HEK293 (cell line): ENCODE measurements around the gene METRNL.

Source experiments
- CTCF ChIA-PET: fragments of 350-600 bp; formaldehyde crosslinking; extraction: SDS; loops from one replicate; lab custom pipeline; 2021; ENCODE audit warnings: antibody characterized with exemption; lab: Yijun Ruan, JAX
- POLR2A ChIA-PET: fragments of 300-600 bp; formaldehyde crosslinking; extraction: SDS; loops from one replicate; lab custom pipeline; 2020; ENCODE audit warnings: antibody characterized with exemption, inconsistent platforms; lab: Yijun Ruan, JAX
- H3K27ac ChIP-seq: fragments of 200-500 bp; sonication (Bioruptor generic); 2 replicates; pipeline ENCODE4 v1.5.1; 2014; ENCODE audit warnings: low read depth, low read length, control low read depth, inconsistent platforms; ENCODE audit errors: extremely low read depth
- H3K36me3 ChIP-seq, 2 experiments: fragments of 200-500 bp in 1 of 2; sonication (Bioruptor generic) in 1 of 2; 1 replicate in 1 of 2; 2 replicates in 1 of 2; pipeline ENCODE4 v1.5.1; 2014 to 2017; ENCODE audit warnings: inconsistent platforms in 2 of 2, low read length in 2 of 2; ENCODE audit not compliant: control insufficient read depth in 2 of 2, insufficient read depth in 1 of 2
- H3K4me1 ChIP-seq: fragments of 200-500 bp; sonication (Bioruptor generic); 2 replicates; pipeline ENCODE4 v1.5.1; 2014; ENCODE audit warnings: mild to moderate bottlenecking, low read length, inconsistent platforms; ENCODE audit not compliant: control insufficient read depth, insufficient read depth
- H3K4me3 ChIP-seq: 2 replicates; pipeline ENCODE4 v1.5.1; 2011; ENCODE audit warnings: low read depth, mild to moderate bottlenecking, control low read depth, low read length, moderate library complexity
- H3K9me3 ChIP-seq: fragments of 200-500 bp; sonication (Bioruptor generic); 2 replicates; pipeline ENCODE4 v1.5.1; 2014; ENCODE audit warnings: low read depth, low read length, inconsistent platforms; ENCODE audit not compliant: control insufficient read depth, insufficient read depth
- BCL11A ChIP-seq: fragments of 450-650 bp; formaldehyde crosslinking; IDR thresholded peaks from 2 replicates; pipeline ENCODE4 v1.5.1; 2016; ENCODE audit warnings: low read depth, missing biosample characterization, missing genetic modification characterization
- GLIS1 ChIP-seq: fragments of 450-650 bp; formaldehyde crosslinking; IDR thresholded peaks from 2 replicates; pipeline ENCODE4 v1.5.1; 2016; ENCODE audit warnings: missing biosample characterization, missing genetic modification characterization
- GLIS2 ChIP-seq: fragments of 450-650 bp; formaldehyde crosslinking; IDR thresholded peaks from 2 replicates; pipeline ENCODE4 v1.5.1; 2016; ENCODE audit warnings: missing biosample characterization, missing genetic modification characterization
- KLF7 ChIP-seq: fragments of 450-650 bp; formaldehyde crosslinking; IDR thresholded peaks from 2 replicates; pipeline ENCODE4 v1.5.1; 2016; ENCODE audit warnings: missing biosample characterization, missing genetic modification characterization, borderline replicate concordance
- REPIN1 ChIP-seq: fragments of 450-650 bp; formaldehyde crosslinking; IDR thresholded peaks from 2 replicates; pipeline ENCODE4 v1.5.1; 2017; ENCODE audit warnings: missing biosample characterization, missing genetic modification characterization, low read depth
- TRIM28 ChIP-seq: IDR thresholded peaks from 2 replicates; pipeline ENCODE4 v1.6.1; 2011; ENCODE audit warnings: low read length, control low read depth, borderline replicate concordance
- ZBTB17 ChIP-seq: fragments of 450-650 bp; formaldehyde crosslinking; IDR thresholded peaks from 2 replicates; pipeline ENCODE4 v1.5.1; 2016; ENCODE audit warnings: missing biosample characterization, missing genetic modification characterization
- ZBTB21 ChIP-seq: fragments of 450-650 bp; formaldehyde crosslinking; IDR thresholded peaks from 2 replicates; pipeline ENCODE4 v1.5.1; 2017; ENCODE audit warnings: missing biosample characterization, missing genetic modification characterization
- ZBTB8A ChIP-seq: fragments of 450-650 bp; formaldehyde crosslinking; IDR thresholded peaks from 2 replicates; pipeline ENCODE4 v1.5.1; 2016; ENCODE audit warnings: missing biosample characterization, missing genetic modification characterization
- ZFHX2 ChIP-seq: fragments of 450-650 bp; formaldehyde crosslinking; conservative IDR thresholded peaks from 2 replicates; pipeline ENCODE4 v1.5.1; 2016; ENCODE audit warnings: missing biosample characterization, missing genetic modification characterization
- ZNF114 ChIP-seq: fragments of 450-650 bp; formaldehyde crosslinking; IDR thresholded peaks from 2 replicates; pipeline ENCODE4 v1.5.0; 2017; ENCODE audit warnings: missing biosample characterization, missing genetic modification characterization
- ZNF214 ChIP-seq: fragments of 450-650 bp; formaldehyde crosslinking; IDR thresholded peaks from 2 replicates; pipeline ENCODE4 v1.5.1; 2017; ENCODE audit warnings: missing biosample characterization, mild to moderate bottlenecking, missing genetic modification characterization, borderline replicate concordance
- ZNF24 ChIP-seq: fragments of 450-650 bp; formaldehyde crosslinking; IDR thresholded peaks from 2 replicates; pipeline ENCODE4 v1.5.1; 2016; ENCODE audit warnings: missing biosample characterization, missing genetic modification characterization
- ZNF266 ChIP-seq: fragments of 450-650 bp; formaldehyde crosslinking; IDR thresholded peaks from 2 replicates; pipeline ENCODE4 v1.5.1; 2016; ENCODE audit warnings: missing biosample characterization, missing genetic modification characterization, low read depth
- ZNF37A ChIP-seq: fragments of 450-650 bp; IDR thresholded peaks from 2 replicates; pipeline ENCODE4 v1.5.1; 2018; ENCODE audit warnings: missing biosample characterization, missing genetic modification characterization
- ZNF426 ChIP-seq: fragments of 450-650 bp; formaldehyde crosslinking; IDR thresholded peaks from 2 replicates; pipeline ENCODE4 v1.5.1; 2017; ENCODE audit warnings: missing biosample characterization, missing genetic modification characterization, mild to moderate bottlenecking, inconsistent platforms, moderate library complexity
- ZNF473 ChIP-seq: fragments of 450-650 bp; formaldehyde crosslinking; IDR thresholded peaks from 2 replicates; pipeline ENCODE4 v1.5.1; 2017; ENCODE audit warnings: missing biosample characterization, missing genetic modification characterization
- ZNF558 ChIP-seq: fragments of 450-650 bp; formaldehyde crosslinking; IDR thresholded peaks from 2 replicates; pipeline ENCODE4 v1.5.1; 2016; ENCODE audit warnings: missing biosample characterization, missing genetic modification characterization
- TF ChIP-seq, protein P1 (sequence below): fragments of 450-650 bp; formaldehyde crosslinking; conservative IDR thresholded peaks from 2 replicates; pipeline ENCODE4 v1.5.1; 2016; ENCODE audit warnings: low read depth, missing biosample characterization, missing genetic modification characterization
- TF ChIP-seq, protein P2 (sequence below): fragments of 450-650 bp; formaldehyde crosslinking; IDR thresholded peaks from 2 replicates; pipeline ENCODE4 v1.5.1; 2016; ENCODE audit warnings: missing biosample characterization, missing genetic modification characterization
- TF ChIP-seq, protein P3 (sequence below): fragments of 450-650 bp; formaldehyde crosslinking; IDR thresholded peaks from 2 replicates; pipeline ENCODE4 v1.5.1; 2016; ENCODE audit warnings: missing biosample characterization, missing genetic modification characterization, borderline replicate concordance
- TF ChIP-seq, protein P4 (sequence below): fragments of 450-650 bp; formaldehyde crosslinking; IDR thresholded peaks from 2 replicates; pipeline ENCODE4 v1.5.1; 2017; ENCODE audit warnings: missing biosample characterization, missing genetic modification characterization

METRNL gene

GRCh38 chr17:83052241-83052564, 27.2 kb upstream of the METRNL start (continued):
- TF ChIP-seq, protein P1, sequence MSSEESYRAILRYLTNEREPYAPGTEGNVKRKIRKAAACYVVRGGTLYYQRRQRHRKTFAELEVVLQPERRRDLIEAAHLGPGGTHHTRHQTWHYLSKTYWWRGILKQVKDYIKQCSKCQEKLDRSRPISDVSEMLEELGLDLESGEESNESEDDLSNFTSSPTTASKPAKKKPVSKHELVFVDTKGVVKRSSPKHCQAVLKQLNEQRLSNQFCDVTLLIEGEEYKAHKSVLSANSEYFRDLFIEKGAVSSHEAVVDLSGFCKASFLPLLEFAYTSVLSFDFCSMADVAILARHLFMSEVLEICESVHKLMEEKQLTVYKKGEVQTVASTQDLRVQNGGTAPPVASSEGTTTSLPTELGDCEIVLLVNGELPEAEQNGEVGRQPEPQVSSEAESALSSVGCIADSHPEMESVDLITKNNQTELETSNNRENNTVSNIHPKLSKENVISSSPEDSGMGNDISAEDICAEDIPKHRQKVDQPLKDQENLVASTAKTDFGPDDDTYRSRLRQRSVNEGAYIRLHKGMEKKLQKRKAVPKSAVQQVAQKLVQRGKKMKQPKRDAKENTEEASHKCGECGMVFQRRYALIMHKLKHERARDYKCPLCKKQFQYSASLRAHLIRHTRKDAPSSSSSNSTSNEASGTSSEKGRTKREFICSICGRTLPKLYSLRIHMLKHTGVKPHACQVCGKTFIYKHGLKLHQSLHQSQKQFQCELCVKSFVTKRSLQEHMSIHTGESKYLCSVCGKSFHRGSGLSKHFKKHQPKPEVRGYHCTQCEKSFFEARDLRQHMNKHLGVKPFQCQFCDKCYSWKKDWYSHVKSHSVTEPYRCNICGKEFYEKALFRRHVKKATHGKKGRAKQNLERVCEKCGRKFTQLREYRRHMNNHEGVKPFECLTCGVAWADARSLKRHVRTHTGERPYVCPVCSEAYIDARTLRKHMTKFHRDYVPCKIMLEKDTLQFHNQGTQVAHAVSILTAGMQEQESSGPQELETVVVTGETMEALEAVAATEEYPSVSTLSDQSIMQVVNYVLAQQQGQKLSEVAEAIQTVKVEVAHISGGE (tag by site-specific recombination): no peak
- TF ChIP-seq, protein P2, sequence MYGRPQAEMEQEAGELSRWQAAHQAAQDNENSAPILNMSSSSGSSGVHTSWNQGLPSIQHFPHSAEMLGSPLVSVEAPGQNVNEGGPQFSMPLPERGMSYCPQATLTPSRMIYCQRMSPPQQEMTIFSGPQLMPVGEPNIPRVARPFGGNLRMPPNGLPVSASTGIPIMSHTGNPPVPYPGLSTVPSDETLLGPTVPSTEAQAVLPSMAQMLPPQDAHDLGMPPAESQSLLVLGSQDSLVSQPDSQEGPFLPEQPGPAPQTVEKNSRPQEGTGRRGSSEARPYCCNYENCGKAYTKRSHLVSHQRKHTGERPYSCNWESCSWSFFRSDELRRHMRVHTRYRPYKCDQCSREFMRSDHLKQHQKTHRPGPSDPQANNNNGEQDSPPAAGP: 0 out of 2 replicates have a peak, but pooled peaks have one; percentile 22
- no peak for TF ChIP-seq REPIN1 (tag by site-specific recombination)
- TF ChIP-seq ZNF214 (tag by site-specific recombination): no peak
- no peak for TF ChIP-seq ZNF426 (tag by site-specific recombination)
- no peak for TF ChIP-seq ZNF37A (tag by site-specific recombination)
- no peak for TF ChIP-seq ZNF473 (tag by site-specific recombination)
- TF ChIP-seq, protein P3, sequence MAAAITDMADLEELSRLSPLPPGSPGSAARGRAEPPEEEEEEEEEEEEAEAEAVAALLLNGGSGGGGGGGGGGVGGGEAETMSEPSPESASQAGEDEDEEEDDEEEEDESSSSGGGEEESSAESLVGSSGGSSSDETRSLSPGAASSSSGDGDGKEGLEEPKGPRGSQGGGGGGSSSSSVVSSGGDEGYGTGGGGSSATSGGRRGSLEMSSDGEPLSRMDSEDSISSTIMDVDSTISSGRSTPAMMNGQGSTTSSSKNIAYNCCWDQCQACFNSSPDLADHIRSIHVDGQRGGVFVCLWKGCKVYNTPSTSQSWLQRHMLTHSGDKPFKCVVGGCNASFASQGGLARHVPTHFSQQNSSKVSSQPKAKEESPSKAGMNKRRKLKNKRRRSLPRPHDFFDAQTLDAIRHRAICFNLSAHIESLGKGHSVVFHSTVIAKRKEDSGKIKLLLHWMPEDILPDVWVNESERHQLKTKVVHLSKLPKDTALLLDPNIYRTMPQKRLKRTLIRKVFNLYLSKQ (tag by site-specific recombination): no peak
- no peak for TF ChIP-seq KLF7 (tag by site-specific recombination)
- no peak for TF ChIP-seq ZNF266 (tag by site-specific recombination)
- no peak for TF ChIP-seq ZFHX2 (tag by site-specific recombination)
- TF ChIP-seq ZBTB21 (tag by site-specific recombination): no peak
- no peak; the same call in 1 of the 2 replicates for TF ChIP-seq ZBTB8A
- no peak for TF ChIP-seq ZNF558
- no peak for TF ChIP-seq BCL11A (tag by site-specific recombination)
- no peak for TF ChIP-seq ZNF114
- TF ChIP-seq TRIM28: no peak

GRCh38 chr17:83053021-83053681, 26.3 kb upstream of the METRNL start:
- H3K27ac ChIP-seq: no peak overlapping the region
- POLR2A ChIA-PET: no interaction called here

More at GRCh38 chr17:83053021-83053681, 26.3 kb upstream of the METRNL start:
- TF ChIP-seq ZBTB17 (0 out of 2 replicates have a peak, but pooled peaks have one; percentile 18), GLIS1 (peak; percentile 88), GLIS2 (peak; percentile 39; the same call in 1 of the 2 replicates), ZNF24 (tag by site-specific recombination) (no peak)
- TF ChIP-seq, protein P4, sequence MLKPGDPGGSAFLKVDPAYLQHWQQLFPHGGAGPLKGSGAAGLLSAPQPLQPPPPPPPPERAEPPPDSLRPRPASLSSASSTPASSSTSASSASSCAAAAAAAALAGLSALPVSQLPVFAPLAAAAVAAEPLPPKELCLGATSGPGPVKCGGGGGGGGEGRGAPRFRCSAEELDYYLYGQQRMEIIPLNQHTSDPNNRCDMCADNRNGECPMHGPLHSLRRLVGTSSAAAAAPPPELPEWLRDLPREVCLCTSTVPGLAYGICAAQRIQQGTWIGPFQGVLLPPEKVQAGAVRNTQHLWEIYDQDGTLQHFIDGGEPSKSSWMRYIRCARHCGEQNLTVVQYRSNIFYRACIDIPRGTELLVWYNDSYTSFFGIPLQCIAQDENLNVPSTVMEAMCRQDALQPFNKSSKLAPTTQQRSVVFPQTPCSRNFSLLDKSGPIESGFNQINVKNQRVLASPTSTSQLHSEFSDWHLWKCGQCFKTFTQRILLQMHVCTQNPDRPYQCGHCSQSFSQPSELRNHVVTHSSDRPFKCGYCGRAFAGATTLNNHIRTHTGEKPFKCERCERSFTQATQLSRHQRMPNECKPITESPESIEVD (tag by site-specific recombination): peak; percentile 57; the same call in 1 of the 2 replicates
- CTCF ChIA-PET: interaction anchor here (1.1 kb wide), 1 partner anchor 57 kb away, joined by 3 read pairs; no protein-coding TSS in a partner anchor
- Histone ChIP-seq H3K9me3 (no peaks in the 10 kb centered on the region), H3K4me1 (peaks cover 5% of the 10 kb centered on the region), H3K4me3 (no peak overlapping the region), H3K36me3 (no peaks in the 10 kb centered on the region; a peak in 1 of 3 replicates)
